HG02852 (cell line): Measurements from ENCODE around the gene TMIGD2.
"Not testable (repeated sequence)": the region's sequence is repeated elsewhere in the genome, so short reads cannot be mapped to it uniquely, and the experiment has no call there.

Experiments
- ATAC-seq: cut with Tn5 transposase; IDR thresholded peaks from one replicate; pipeline ENCODE4 v1.9.1; 2021; ENCODE audit warnings: mild to moderate bottlenecking, moderate library complexity; ENCODE audit not compliant: unreplicated experiment

TMIGD2 gene

GRCh38 chr19:4302243-4302640 lies at the start of gene TMIGD2:
Gene TMIGD2, minus strand, starts transcription at chr19:4302389. Its CDS starts 4 bp downstream, at chr19:4302385.
- no peak for ATAC-seq

- no peak for ATAC-seq
These were observed 48.5 kb upstream of the TMIGD2 start for GRCh38 chr19:4350726-4351125.

- ATAC-seq, result no peak
These were observed 47.9 kb upstream of the TMIGD2 start for GRCh38 chr19:4350111-4350510.

- not testable (repeated sequence) for ATAC-seq
These were observed 47.0 kb upstream of the TMIGD2 start for GRCh38 chr19:4349225-4349624.

- ATAC-seq, result no peak
These were observed 45.3 kb upstream of the TMIGD2 start for GRCh38 chr19:4347521-4347920.

GRCh38 chr19:4346020-4346383 lies 43.8 kb upstream of the TMIGD2 start:
- ATAC-seq, result no peak

- ATAC-seq, result no peak
These were observed 43.3 kb upstream of the TMIGD2 start for GRCh38 chr19:4345342-4346019.

- ATAC-seq, result peak; percentile 56
These were observed 41.5 kb upstream of the TMIGD2 start, which contains the start of gene MPND for GRCh38 chr19:4343370-4344307. Gene MPND, plus strand, starts transcription at chr19:4343562. Its CDS starts 32 bp downstream, at chr19:4343594.

- peak; percentile 80 for ATAC-seq
These were observed 40.6 kb upstream of the TMIGD2 start for GRCh38 chr19:4342615-4343369.

GRCh38 chr19:4342314-4342614 lies 40.1 kb upstream of the TMIGD2 start:
- ATAC-seq, result no peak

- no peak for ATAC-seq
These were observed 36.5 kb upstream of the TMIGD2 start, which contains the start of gene STAP2 for GRCh38 chr19:4338441-4339355. Gene STAP2, minus strand, starts transcription at chr19:4338827. Its CDS starts 74 bp downstream, at chr19:4338753.

- ATAC-seq, result no peak
These were observed 35.8 kb upstream of the TMIGD2 start for GRCh38 chr19:4337906-4338440.

- ATAC-seq, result no peak
These were observed 32.9 kb upstream of the TMIGD2 start for GRCh38 chr19:4334929-4335570.

GRCh38 chr19:4329858-4330257 lies 27.7 kb upstream of the TMIGD2 start:
- no peak for ATAC-seq

- not testable (repeated sequence) for ATAC-seq
These were observed 26.9 kb upstream of the TMIGD2 start for GRCh38 chr19:4328991-4329681.

GRCh38 chr19:4328243-4328990 lies 26.2 kb upstream of the TMIGD2 start:
- ATAC-seq, result peak; percentile 73

GRCh38 chr19:4327877-4328242 lies 25.7 kb upstream of the TMIGD2 start:
- no peak for ATAC-seq

- ATAC-seq, result no peak
These were observed 25.2 kb upstream of the TMIGD2 start for GRCh38 chr19:4327252-4327876.
